ENCODE measurements around the gene OR6A2.
"Not testable (repeated sequence)": the region's sequence is repeated elsewhere in the genome, so short reads cannot be mapped to it uniquely, and the experiment has no call there.

The OR6A2 gene

DNA sequence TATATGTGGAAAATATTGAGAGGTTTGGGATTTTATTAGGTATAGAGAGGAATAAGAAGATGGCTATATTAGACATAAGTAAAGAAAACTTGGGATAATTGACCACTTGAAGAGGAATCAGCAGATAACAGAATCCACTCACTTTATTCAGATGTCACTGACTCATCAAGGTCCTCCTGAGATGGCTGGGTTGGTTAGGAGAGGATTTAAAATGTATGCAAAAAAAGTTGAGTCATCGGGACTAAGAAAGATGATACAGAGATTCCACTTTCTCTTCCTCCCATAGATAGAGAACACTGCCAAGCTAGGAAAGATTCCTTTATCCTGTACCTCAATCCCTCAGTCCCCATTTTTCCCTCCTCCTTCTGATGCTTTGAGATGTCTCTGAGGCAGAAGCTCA, at the start of gene OR6A2:
TSS of gene OR6A2 (minus strand) at position 288 of the 400 bp plus-strand sequence. CDS start 3,981 bp downstream, outside the sequence.
- no peak for DNase-seq

GRCh38 chr11:6845383-6845782, 45.9 kb upstream of the OR6A2 start, which contains the start of gene OR10A5:
TSS of gene OR10A5 (plus strand) at chr11:6845683. CDS start at chr11:6845683, 0 bp downstream.
- DNase-seq, result no peak

GRCh38 chr11:6844356-6844755, 44.9 kb upstream of the OR6A2 start:
- DNase-seq, result no peak

GRCh38 chr11:6843670-6844069, 44.2 kb upstream of the OR6A2 start:
- DNase-seq, result no peak

- no peak for DNase-seq
Observed at GRCh38 chr11:6841694-6842093, 42.2 kb upstream of the OR6A2 start.

GRCh38 chr11:6834021-6834420, 34.5 kb upstream of the OR6A2 start:
- no peak for DNase-seq

DNA sequence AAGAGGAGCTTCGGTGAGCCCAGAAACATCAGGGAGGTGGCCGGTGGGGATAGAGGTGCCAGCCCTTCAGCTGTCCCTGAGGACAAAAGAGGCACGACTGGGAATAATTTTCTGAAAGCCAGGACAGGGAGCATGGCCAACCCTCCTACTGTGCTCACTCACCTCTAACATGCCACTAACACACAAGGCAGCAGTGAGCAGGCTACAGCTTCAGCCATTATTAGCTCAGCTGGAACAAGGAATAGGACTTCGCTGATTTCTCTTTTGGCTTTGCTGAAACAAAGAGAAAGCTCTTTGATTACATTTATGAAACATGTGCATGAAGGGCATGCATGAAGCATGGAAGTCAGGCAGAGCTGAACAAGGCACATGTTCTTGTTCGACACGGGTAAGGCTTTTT, 33.9 kb upstream of the OR6A2 start:
- no peak for DNase-seq

- DNase-seq, result no peak
Observed at GRCh38 chr11:6828103-6828502, 28.6 kb upstream of the OR6A2 start.

- no peak for DNase-seq
Observed at GRCh38 chr11:6825231-6825744, 25.8 kb upstream of the OR6A2 start.

DNA sequence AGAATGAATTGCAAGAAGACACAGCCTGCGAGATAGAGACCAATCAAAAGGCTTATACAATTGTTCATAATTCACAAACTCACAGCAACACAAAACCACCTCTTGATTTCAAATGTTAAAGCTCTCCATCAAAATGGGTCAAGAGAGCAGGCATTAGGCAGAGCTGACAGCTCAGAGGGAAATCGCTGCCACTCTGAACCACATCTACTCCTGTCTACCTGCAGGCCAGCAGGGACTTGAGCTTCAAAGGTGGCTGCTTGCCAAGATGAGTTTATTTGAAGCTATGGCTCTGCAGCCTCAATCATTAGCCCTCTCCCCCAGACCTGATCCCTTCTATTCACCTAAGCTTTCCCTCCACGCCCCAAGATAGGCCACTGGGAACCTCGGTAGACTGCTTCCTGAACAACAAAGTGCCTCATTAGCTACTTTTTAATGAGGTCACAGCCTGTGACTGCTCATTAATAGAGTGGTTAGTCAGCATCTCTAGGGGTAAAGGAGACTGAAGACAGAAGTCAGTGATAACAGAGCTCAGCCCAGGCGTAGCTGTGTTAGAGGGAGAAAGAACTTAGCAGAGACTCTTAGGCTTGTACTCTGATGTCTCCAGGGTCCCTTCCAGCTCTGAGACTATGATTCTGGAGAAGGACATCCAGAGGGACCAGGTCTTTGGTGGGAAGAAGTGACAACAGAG, 24.8 kb upstream of the OR6A2 start:
- no peak for DNase-seq

DNA sequence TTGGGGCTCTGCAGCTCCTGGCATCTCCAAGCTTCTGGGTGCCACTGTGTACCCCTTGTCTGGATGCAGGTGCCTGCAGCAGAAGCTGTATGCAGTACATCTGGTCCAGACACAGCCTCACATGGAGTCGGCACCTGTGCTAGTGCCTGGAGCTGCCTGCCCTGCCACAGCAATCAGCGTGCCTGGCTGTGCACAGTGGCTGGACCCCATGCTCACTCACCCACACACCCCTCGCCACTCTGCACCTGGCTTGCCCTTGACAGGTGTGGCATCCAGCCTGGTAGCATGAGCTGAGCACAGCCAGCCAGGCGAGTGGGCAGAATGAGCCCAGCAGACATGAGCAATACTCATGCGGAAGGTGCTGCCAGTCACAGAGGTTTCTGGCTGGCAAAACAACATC, 19.5 kb upstream of the OR6A2 start:
- no peak for DNase-seq

DNA sequence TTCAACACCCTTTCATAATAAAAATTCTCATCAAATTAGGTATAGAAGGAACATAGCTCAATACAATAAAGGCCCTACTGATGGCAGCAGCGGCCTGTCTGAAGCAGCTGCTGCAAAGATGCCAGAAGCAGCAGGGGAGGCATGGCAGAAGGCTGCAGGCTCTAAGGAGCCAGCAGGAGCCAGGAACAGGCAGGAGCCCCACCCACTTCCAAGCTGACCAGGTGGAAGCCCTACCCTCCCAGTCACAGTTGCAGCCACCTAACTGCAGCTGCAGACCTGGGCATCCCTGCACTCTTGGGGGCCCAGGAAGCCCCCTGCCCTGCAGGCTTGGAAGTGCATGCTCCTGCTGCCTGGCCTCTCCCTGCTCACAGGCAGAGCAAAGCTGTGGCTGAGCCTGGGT, 18.2 kb upstream of the OR6A2 start:
- no peak for DNase-seq

- no peak for DNase-seq
Observed at GRCh38 chr11:6813656-6814055, 14.2 kb upstream of the OR6A2 start.

- DNase-seq, result peak; percentile 4
Observed at GRCh38 chr11:6812390-6813005, 13.0 kb upstream of the OR6A2 start.

GRCh38 chr11:6801075-6801474, 1.6 kb upstream of the OR6A2 start:
- not testable (repeated sequence) for DNase-seq

DNA sequence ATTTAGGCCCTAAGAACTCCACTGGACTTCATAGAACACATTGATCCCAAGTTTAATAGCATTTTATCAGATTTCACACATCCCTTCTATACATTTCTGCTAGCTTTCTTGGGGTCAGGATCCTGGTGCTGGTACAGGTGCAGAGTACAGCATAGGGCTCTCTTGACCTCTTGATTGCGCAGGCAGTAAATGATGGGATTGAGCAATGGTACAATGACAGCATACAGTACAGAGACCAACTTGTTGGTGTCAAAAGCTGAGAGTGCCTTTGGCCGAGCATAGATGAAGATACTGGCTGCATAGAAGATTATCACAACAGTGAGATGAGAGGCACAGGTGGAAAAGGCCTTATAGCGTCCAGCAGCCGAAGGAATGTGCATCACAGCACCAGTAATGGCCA, 4.8 kb downstream of the OR6A2 start:
- no peak for DNase-seq

- DNase-seq, result no peak
Observed at GRCh38 chr11:6790546-6790945, 8.9 kb downstream of the OR6A2 start.

- DNase-seq, result no peak
Observed at GRCh38 chr11:6782720-6783119, 16.8 kb downstream of the OR6A2 start, which contains the start of gene OR2AG1. TSS of gene OR2AG1 (plus strand) at chr11:6783020. CDS start at chr11:6785038, 2,018 bp downstream.

- no peak for DNase-seq
Observed at GRCh38 chr11:6780829-6781228, 18.7 kb downstream of the OR6A2 start.

DNA sequence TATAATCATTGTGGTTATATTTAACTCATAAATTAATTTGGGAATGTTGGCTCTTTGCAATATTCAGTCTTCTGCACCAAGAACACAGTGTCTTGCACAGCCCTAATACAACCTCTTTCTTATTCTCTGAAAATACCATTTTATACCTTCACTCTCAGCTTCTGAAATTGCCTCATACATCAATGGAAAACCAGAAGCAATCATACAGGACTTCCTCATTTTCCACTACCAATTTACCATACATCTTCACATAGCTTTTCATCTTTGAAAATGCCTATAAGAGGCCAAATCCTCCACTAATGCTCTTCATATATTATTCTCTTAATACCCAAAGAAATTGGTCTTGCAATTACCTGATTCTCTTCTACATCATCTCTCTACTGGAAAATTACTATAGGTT, 21.0 kb downstream of the OR6A2 start:
- no peak for DNase-seq

GRCh38 chr11:6771926-6772893, 27.3 kb downstream of the OR6A2 start, which contains the start of gene OR2AG2:
TSS of gene OR2AG2 (minus strand) at chr11:6771976. CDS start at chr11:6768957, 3,019 bp downstream.
- no peak for DNase-seq

GRCh38 chr11:6757373-6757967, 42.0 kb downstream of the OR6A2 start:
- no peak for DNase-seq

- DNase-seq, result no peak
Observed at GRCh38 chr11:6755953-6756347, 43.5 kb downstream of the OR6A2 start.
